HepG2 (cell line): ENCODE results near the gene MPST. TPM values are rescaled to one million over a fixed set of nuclear protein-coding genes. Genes with fewer than 3 reads are reported as not detected.

ENCODE experiments used
- ATAC-seq: fragments of 200-7000 bp; cut with Tn5 transposase; 3 replicates; pipeline ENCODE4 v1.9.1; 2020; ENCODE audit warnings: mild to moderate bottlenecking, moderate library complexity
- BruUV-seq: library from RNA; stranded (reverse); fragments of 400-500 nt; replicated peaks from 2 replicates; lab custom pipeline; 2021; lab: Mats Ljungman, UMichigan
- CTCF ChIA-PET: fragments of 300-600 bp; formaldehyde crosslinking; extraction: SDS; loops from one replicate; lab custom pipeline; 2021; ENCODE audit warnings: low total read pairs, inconsistent platforms, low intra/inter-chr PET ratio; lab: Yijun Ruan, JAX
- POLR2A ChIA-PET: fragments of 350-600 bp; sonication (Branson Sonifier 250); formaldehyde crosslinking; loops from one replicate; lab custom pipeline; 2020; ENCODE audit warnings: antibody characterized with exemption, inconsistent platforms; lab: Yijun Ruan, JAX
- DNase-seq: peaks from one replicate; pipeline ENCODE4 v3.0.0-alpha.2; 2015; ENCODE audit warnings: low spot score
- FAIRE-seq: peaks from 3 replicates; lab custom pipeline; 2011; peaks lifted over from hg19 to GRCh38; lab: Jason Lieb, UNC
- H2AFZ ChIP-seq: one replicate; pipeline ENCODE4 v1.6.1; 2011; ENCODE audit warnings: low read length, inconsistent platforms
- H3K27ac ChIP-seq: fragments of 300-600 bp; 3 replicates; pipeline ENCODE4 v1.8.0; 2011; ENCODE audit warnings: mixed run types, mild to moderate bottlenecking, mixed read lengths, low read length, inconsistent platforms; ENCODE audit not compliant: insufficient read depth; ENCODE audit errors: extremely low read length
- H3K27me3 ChIP-seq, 2 experiments: fragments of 200-600 bp in 1 of 2; 2 replicates in 1 of 2; 3 replicates in 1 of 2; pipeline versions ENCODE4 v1.6.0 to v1.8.0; 2011; ENCODE audit warnings: low read length in 2 of 2, mild to moderate bottlenecking in 2 of 2, moderate library complexity in 2 of 2, inconsistent platforms in 1 of 2; ENCODE audit not compliant: insufficient read depth in 2 of 2, control insufficient read depth in 1 of 2
- H3K36me3 ChIP-seq, 2 experiments: fragments of 200-600 bp in 1 of 2; replicated peaks in 1 of 2; 2 replicates in 1 of 2; 3 replicates in 1 of 2; pipeline versions ENCODE4 v1.5.1 to v1.8.0; 2011; ENCODE audit warnings: low read length in 2 of 2, inconsistent platforms in 1 of 2; ENCODE audit not compliant: insufficient read depth in 2 of 2, control insufficient read depth in 1 of 2
- H3K4me1 ChIP-seq: 2 replicates; pipeline ENCODE4 v1.5.1; 2012; ENCODE audit warnings: low read length, inconsistent platforms; ENCODE audit not compliant: insufficient read depth
- H3K4me2 ChIP-seq: 2 replicates; pipeline ENCODE4 v1.6.0; 2011; ENCODE audit warnings: low read depth, low read length, inconsistent platforms
- H3K4me3 ChIP-seq, 3 experiments: fragments of 200-600 bp in 1 of 3; sonication (generic), shearing (Covaris generic) in 1 of 3; replicated peaks in 1 of 3; 2 replicates each; pipeline ENCODE4 v1.5.1; 2011 to 2016; ENCODE audit warnings: low read length in 3 of 3, inconsistent platforms in 2 of 3, low read depth in 2 of 3, mild to moderate bottlenecking in 2 of 3, control low read depth in 1 of 3, mixed read lengths in 1 of 3; ENCODE audit not compliant: insufficient read depth in 1 of 3
- H3K79me2 ChIP-seq: one replicate; pipeline ENCODE4 v1.6.1; 2011; ENCODE audit warnings: low read length, inconsistent platforms; ENCODE audit not compliant: insufficient read depth
- H3K9ac ChIP-seq: 2 replicates; pipeline ENCODE4 v1.6.0; 2011; ENCODE audit warnings: mild to moderate bottlenecking, low read depth, low read length, inconsistent platforms; ENCODE audit not compliant: insufficient read depth
- H3K9me3 ChIP-seq: 2 replicates; pipeline ENCODE4 v1.5.1; 2012; ENCODE audit warnings: mild to moderate bottlenecking, low read length
- H4K20me1 ChIP-seq: 2 replicates; pipeline ENCODE4 v1.6.0; 2011; ENCODE audit warnings: inconsistent platforms, mild to moderate bottlenecking, low read length, moderate library complexity; ENCODE audit not compliant: insufficient read depth
- CREB1 ChIP-seq, 2 experiments: fragments of 450-650 bp in 1 of 2; IDR thresholded peaks; 2 replicates each; pipeline ENCODE4 v1.6.1; 2016 to 2017; ENCODE audit warnings: control low read depth in 1 of 2, mild to moderate bottlenecking in 1 of 2, missing compliant biosample characterization in 1 of 2, missing genetic modification characterization in 1 of 2
- ISL2 ChIP-seq: sonication (generic); formaldehyde crosslinking; IDR thresholded peaks from 2 replicates; pipeline ENCODE4 v1.5.0; 2020; ENCODE audit warnings: missing genetic modification reagents
- MATR3 ChIP-seq: sonication (generic); formaldehyde crosslinking; IDR thresholded peaks from 2 replicates; pipeline ENCODE4 v1.4.0; 2020; ENCODE audit warnings: missing genetic modification reagents
- NAIF1 ChIP-seq: sonication (generic); formaldehyde crosslinking; IDR thresholded peaks from 2 replicates; pipeline ENCODE4 v1.5.0; 2020; ENCODE audit warnings: mild to moderate bottlenecking, missing genetic modification reagents, borderline replicate concordance
- TGIF2 ChIP-seq: IDR thresholded peaks from 2 replicates; pipeline ENCODE4 v1.6.1; 2016; ENCODE audit warnings: control low read depth, missing compliant biosample characterization
- ZFP36 ChIP-seq: fragments of 150-350 bp; IDR thresholded peaks from 2 replicates; pipeline ENCODE4 v1.6.1; 2018; ENCODE audit warnings: borderline replicate concordance, low read length, low read depth; ENCODE audit not compliant: partially characterized antibody
- ZFP82 ChIP-seq: sonication (generic); formaldehyde crosslinking; IDR thresholded peaks from 2 replicates; pipeline ENCODE4 v1.5.1; 2020; ENCODE audit warnings: mild to moderate bottlenecking, missing genetic modification reagents, borderline replicate concordance
- ZFY ChIP-seq: sonication (generic); formaldehyde crosslinking; IDR thresholded peaks from 2 replicates; pipeline ENCODE4 v1.4.0; 2020; ENCODE audit warnings: missing genetic modification reagents
- ZNF253 ChIP-seq: sonication (generic); formaldehyde crosslinking; IDR thresholded peaks from 2 replicates; pipeline ENCODE4 v1.8.0; 2022; ENCODE audit warnings: mild to moderate bottlenecking, missing genetic modification reagents, borderline replicate concordance
- ZNF337 ChIP-seq: sonication (generic); formaldehyde crosslinking; IDR thresholded peaks from 2 replicates; pipeline ENCODE4 v1.5.1; 2020; ENCODE audit warnings: missing genetic modification reagents, low read depth, mild to moderate bottlenecking, borderline replicate concordance
- ZNF496 ChIP-seq: sonication (generic); formaldehyde crosslinking; IDR thresholded peaks from 2 replicates; pipeline ENCODE4 v1.8.1; 2023; ENCODE audit warnings: mild to moderate bottlenecking, moderate library complexity, missing genetic modification reagents; ENCODE audit not compliant: insufficient replicate concordance
- ZNF703 ChIP-seq: sonication (generic); formaldehyde crosslinking; IDR thresholded peaks from 2 replicates; pipeline ENCODE4 v1.5.1; 2020; ENCODE audit warnings: missing genetic modification reagents, mild to moderate bottlenecking, moderate library complexity, borderline replicate concordance
- ZNF709 ChIP-seq: sonication (generic); formaldehyde crosslinking; IDR thresholded peaks from 2 replicates; pipeline ENCODE4 v1.5.0; 2020; ENCODE audit warnings: mild to moderate bottlenecking, missing genetic modification reagents
- WGBS: methylation state at CpG from one replicate; pipeline ENCODE4 v1.1.6; 2017; ENCODE audit warnings: low lambda C conversion rate; 5-methylcytosine and 5-hydroxymethylcytosine counted together
- in situ Hi-C: cut with HindIII; loops from 2 replicates; pipeline ENCODE4 v1.10.0; 2017; ENCODE audit warnings: low pct_unique_long_range_greater_than_20kb; ENCODE audit not compliant: extremely low pct_ligation_motif_present
- intact Hi-C: fragments of 100-400 bp; cut with micrococcal nuclease; formaldehyde crosslinking; loops from one replicate; pipeline ENCODE4 v1.10.0; 2022; ENCODE audit not compliant: unreplicated experiment
- polyA plus RNA-seq, 8 experiments: library from polyadenylated mRNA; depleted of rRNA in 3 of 8; stranded (reverse) in 7 of 8; unstranded in 1 of 8; fragments of >200 nt; fragmentation: Illumina TruSeq in 4 of 8; extraction: Trizol in 4 of 8; gene quantifications; 2 replicates each; pipeline versions ENCODE4 v1.2.1 to v1.2.3, GENCODE V29; 2011 to 2016; ENCODE audit warnings: low read depth in 4 of 8, missing spikeins in 1 of 8, mixed read lengths in 1 of 8; ENCODE audit not compliant: insufficient read depth in 1 of 8
- total RNA-seq, 5 experiments: library from RNA; depleted of rRNA; stranded (reverse); fragments of >200 nt; fragmentation: Illumina TruSeq; extraction: Trizol; gene quantifications; 2 replicates each; pipeline ENCODE4 v1.2.3, GENCODE V29; 2016; ENCODE audit warnings: low read depth in 1 of 5
- TF ChIP-seq, protein P1 (sequence below): IDR thresholded peaks from 2 replicates; pipeline ENCODE4 v1.6.1; 2012; ENCODE audit warnings: inconsistent platforms
- TF ChIP-seq, protein P2 (sequence below): sonication (generic); formaldehyde crosslinking; IDR thresholded peaks from 2 replicates; pipeline ENCODE4 v1.4.0; 2020; ENCODE audit warnings: missing genetic modification reagents, borderline replicate concordance
- TF ChIP-seq, protein P3 (sequence below): sonication (generic); formaldehyde crosslinking; IDR thresholded peaks from 2 replicates; pipeline ENCODE4 v1.5.1; 2020; ENCODE audit warnings: missing genetic modification reagents, mild to moderate bottlenecking, borderline replicate concordance
- TF ChIP-seq, protein P4 (sequence below): sonication (generic); formaldehyde crosslinking; IDR thresholded peaks from 2 replicates; pipeline ENCODE4 v1.4.0; 2020; ENCODE audit warnings: mild to moderate bottlenecking, missing genetic modification reagents

MPST gene
- total and polyA plus RNA-seq, 2 of the 13 experiments (the other 11 are each of a cell fraction or from before 2014, with no cell fraction given), result 133 to 141 TPM

DNA sequence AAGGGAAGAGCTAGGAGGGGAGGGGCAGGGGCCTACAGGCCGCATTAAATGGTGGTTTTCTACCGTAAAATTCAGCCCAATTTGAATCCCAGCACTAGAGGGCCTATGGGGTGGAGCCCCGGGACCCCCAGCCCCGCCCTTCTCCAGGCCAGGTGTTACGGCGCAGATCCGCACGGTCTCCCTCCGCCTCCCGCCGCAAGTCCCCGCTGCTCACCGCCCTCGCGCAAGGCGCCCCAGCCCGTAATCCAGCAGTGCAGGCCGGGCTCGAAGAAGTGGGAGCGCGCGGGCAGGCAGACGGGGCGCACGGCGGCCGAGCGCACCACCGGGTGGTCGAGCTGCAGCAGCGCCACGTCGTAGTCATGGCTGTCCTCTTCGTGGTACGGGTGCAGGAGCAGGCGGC is 49.3 kb downstream of the MPST start:
- ChIA-PET POLR2A (no interaction called here), CTCF (no interaction called here)
- no peak for FAIRE-seq
- Histone ChIP-seq H2AFZ (no peak overlapping the region), H4K20me1 (no peaks in the 10 kb centered on the region), H3K27me3 (no peaks in the 10 kb centered on the region), H3K4me2 (no peak overlapping the region), H3K9me3 (peaks cover 11% of the 10 kb centered on the region; the same call in 1 of the 2 replicates), H3K9ac (no peak overlapping the region), H3K79me2 (no peaks in the 10 kb centered on the region), H3K4me3 (no peak overlapping the region), H3K36me3 (no peaks in the 10 kb centered on the region), H3K4me1 (0 out of 2 replicates have a peak, but pooled peaks cover 3% of the 10 kb centered on the region), H3K27ac (no peak overlapping the region)
- 91% methylated on average over 21 of the region's 36 CpGs for WGBS
- ATAC-seq, result no peak
- no peak for DNase-seq
- intact Hi-C loops, result no loop called here
- BruUV-seq, result no TSS peak
- in situ Hi-C loops, result no loop called here
- TF ChIP-seq NAIF1 (CRISPR knock-in tag), result no peak
- TF ChIP-seq CREB1 (IDR thresholded peaks at IDR 0.05), result no peak
- no peak for TF ChIP-seq CREB1 (CRISPR knock-in tag; IDR thresholded peaks at IDR 0.05)
- no peak for TF ChIP-seq ZFY (CRISPR knock-in tag)
- TF ChIP-seq MATR3 (CRISPR knock-in tag), result no peak
- no peak for TF ChIP-seq TGIF2
- no peak for TF ChIP-seq ZNF253
- TF ChIP-seq, protein P1, sequence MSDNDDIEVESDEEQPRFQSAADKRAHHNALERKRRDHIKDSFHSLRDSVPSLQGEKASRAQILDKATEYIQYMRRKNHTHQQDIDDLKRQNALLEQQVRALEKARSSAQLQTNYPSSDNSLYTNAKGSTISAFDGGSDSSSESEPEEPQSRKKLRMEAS, result no peak
- TF ChIP-seq ZNF337 (CRISPR knock-in tag), result no peak
- TF ChIP-seq, protein P2, sequence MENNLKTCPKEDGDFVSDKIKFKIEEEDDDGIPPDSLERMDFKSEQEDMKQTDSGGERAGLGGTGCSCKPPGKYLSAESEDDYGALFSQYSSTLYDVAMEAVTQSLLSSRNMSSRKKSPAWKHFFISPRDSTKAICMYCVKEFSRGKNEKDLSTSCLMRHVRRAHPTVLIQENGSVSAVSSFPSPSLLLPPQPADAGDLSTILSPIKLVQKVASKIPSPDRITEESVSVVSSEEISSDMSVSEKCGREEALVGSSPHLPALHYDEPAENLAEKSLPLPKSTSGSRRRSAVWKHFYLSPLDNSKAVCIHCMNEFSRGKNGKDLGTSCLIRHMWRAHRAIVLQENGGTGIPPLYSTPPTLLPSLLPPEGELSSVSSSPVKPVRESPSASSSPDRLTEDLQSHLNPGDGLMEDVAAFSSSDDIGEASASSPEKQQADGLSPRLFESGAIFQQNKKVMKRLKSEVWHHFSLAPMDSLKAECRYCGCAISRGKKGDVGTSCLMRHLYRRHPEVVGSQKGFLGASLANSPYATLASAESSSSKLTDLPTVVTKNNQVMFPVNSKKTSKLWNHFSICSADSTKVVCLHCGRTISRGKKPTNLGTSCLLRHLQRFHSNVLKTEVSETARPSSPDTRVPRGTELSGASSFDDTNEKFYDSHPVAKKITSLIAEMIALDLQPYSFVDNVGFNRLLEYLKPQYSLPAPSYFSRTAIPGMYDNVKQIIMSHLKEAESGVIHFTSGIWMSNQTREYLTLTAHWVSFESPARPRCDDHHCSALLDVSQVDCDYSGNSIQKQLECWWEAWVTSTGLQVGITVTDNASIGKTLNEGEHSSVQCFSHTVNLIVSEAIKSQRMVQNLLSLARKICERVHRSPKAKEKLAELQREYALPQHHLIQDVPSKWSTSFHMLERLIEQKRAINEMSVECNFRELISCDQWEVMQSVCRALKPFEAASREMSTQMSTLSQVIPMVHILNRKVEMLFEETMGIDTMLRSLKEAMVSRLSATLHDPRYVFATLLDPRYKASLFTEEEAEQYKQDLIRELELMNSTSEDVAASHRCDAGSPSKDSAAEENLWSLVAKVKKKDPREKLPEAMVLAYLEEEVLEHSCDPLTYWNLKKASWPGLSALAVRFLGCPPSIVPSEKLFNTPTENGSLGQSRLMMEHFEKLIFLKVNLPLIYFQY (CRISPR knock-in tag), result no peak
- TF ChIP-seq, protein P3, sequence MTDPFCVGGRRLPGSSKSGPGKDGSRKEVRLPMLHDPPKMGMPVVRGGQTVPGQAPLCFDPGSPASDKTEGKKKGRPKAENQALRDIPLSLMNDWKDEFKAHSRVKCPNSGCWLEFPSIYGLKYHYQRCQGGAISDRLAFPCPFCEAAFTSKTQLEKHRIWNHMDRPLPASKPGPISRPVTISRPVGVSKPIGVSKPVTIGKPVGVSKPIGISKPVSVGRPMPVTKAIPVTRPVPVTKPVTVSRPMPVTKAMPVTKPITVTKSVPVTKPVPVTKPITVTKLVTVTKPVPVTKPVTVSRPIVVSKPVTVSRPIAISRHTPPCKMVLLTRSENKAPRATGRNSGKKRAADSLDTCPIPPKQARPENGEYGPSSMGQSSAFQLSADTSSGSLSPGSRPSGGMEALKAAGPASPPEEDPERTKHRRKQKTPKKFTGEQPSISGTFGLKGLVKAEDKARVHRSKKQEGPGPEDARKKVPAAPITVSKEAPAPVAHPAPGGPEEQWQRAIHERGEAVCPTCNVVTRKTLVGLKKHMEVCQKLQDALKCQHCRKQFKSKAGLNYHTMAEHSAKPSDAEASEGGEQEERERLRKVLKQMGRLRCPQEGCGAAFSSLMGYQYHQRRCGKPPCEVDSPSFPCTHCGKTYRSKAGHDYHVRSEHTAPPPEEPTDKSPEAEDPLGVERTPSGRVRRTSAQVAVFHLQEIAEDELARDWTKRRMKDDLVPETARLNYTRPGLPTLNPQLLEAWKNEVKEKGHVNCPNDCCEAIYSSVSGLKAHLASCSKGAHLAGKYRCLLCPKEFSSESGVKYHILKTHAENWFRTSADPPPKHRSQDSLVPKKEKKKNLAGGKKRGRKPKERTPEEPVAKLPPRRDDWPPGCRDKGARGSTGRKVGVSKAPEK (CRISPR knock-in tag), result no peak
- TF ChIP-seq ZNF709, result no peak
- no peak for TF ChIP-seq ZFP36
- TF ChIP-seq ZNF496 (CRISPR knock-in tag), result no peak
- no peak for TF ChIP-seq ISL2 (CRISPR knock-in tag)
- TF ChIP-seq ZFP82 (CRISPR knock-in tag), result no peak
- TF ChIP-seq ZNF703 (CRISPR knock-in tag), result no peak
- TF ChIP-seq, protein P4, sequence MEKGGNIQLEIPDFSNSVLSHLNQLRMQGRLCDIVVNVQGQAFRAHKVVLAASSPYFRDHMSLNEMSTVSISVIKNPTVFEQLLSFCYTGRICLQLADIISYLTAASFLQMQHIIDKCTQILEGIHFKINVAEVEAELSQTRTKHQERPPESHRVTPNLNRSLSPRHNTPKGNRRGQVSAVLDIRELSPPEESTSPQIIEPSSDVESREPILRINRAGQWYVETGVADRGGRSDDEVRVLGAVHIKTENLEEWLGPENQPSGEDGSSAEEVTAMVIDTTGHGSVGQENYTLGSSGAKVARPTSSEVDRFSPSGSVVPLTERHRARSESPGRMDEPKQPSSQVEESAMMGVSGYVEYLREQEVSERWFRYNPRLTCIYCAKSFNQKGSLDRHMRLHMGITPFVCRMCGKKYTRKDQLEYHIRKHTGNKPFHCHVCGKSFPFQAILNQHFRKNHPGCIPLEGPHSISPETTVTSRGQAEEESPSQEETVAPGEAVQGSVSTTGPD (CRISPR knock-in tag), result no peak
